GM19239 (cell line): ENCODE measurements around the gene PIK3CG.
"Not testable (repeated sequence)": the region's sequence is repeated elsewhere in the genome, so short reads cannot be mapped to it uniquely, and the experiment has no call there.

ENCODE experiments used
- DNase-seq: peaks from one replicate; pipeline ENCODE4 v3.0.0; 2011; ENCODE audit warnings: low spot score; ENCODE audit not compliant: insufficient read length
- FAIRE-seq: peaks from 2 replicates; lab custom pipeline; 2011; peaks lifted over from hg19 to GRCh38; lab: Jason Lieb, UNC

Gene PIK3CG

DNA sequence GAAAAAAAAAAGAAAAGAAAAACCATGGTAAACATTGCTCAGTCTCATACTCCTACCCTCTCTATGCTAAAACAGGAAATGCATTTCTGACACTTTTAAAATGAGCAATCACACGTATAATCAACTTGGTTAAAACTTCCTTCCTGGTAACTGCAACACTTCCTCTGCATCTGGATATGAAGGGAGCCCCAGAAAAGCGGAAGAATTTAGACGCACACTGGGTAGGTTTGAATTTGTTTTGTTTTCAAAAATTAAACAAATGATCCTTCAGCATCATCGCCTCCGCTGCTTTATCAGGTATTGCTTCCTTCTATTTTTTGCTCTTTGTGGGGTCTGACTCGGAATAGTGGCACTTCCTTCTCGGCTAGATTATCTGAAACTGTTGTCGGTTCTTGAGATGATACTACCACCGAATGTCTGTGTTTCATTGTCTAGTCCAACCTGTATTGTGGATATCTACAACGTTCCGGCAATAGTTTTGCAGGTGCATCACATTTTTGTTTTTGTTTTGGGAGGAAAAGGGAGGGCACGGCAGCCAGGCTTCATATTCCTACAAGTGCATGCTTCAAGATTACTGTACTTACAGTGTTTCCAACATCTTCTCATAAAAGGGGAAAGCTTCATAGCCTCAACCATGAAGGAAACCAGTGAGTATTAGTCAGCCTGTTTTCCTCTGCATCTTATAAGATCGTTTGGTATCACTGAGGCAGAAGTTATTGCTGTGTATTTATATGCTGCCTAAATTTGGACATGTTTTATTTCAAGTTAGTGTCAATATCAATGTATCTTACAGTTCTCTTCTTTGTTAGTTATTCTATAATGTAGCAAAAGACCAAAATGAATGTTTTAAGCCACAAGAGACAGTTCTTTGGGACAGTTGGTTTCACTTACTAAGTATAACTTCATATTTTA is at the start of gene PIK3CG:
TSS of gene PIK3CG (plus strand) at position 153 of the 912 bp plus-strand sequence. CDS start 2,280 bp downstream, outside the sequence.
- FAIRE-seq (peak; percentile 91), DNase-seq (peak; percentile 44)

DNA sequence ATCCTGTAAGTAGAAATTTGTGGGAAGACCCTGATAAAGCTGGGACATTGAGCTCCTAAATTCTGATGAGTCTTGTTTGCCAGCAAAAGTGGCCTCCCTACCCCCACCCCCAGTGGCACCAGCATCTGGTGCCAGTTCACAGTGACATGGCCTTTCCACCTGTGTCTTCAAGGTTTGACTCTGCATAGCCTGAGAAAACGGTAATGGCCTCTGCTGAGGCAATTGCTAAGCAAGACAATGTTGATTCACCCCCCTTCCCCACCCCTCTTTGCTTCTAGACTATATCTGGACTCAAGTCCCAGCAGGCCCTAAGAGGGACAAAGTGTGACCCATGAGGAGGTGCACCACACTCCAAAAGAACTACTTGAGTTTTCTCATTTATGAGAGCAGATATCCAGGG is 48.0 kb upstream of the PIK3CG start:
- no peak for DNase-seq
- FAIRE-seq = no peak

DNA sequence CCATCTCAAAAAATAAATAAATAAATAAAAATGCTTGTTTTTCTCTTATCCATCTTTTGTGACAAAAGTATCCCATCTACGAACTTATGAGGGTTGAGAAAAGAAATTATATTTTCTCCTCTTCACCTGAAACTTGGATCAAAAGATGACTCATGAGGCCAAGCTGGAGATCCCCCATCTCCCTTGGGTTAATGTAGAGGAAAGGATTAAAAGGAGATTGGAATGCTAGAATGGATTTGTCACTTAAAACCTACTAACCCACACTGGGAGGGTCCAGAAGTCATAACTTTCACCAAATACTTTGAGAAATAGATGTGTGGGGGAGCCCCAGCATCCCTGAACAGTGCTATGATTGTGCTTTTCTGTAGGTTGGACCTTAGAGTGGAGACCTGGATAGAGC is 46.3 kb upstream of the PIK3CG start:
- FAIRE-seq (no peak), DNase-seq (no peak)

DNA sequence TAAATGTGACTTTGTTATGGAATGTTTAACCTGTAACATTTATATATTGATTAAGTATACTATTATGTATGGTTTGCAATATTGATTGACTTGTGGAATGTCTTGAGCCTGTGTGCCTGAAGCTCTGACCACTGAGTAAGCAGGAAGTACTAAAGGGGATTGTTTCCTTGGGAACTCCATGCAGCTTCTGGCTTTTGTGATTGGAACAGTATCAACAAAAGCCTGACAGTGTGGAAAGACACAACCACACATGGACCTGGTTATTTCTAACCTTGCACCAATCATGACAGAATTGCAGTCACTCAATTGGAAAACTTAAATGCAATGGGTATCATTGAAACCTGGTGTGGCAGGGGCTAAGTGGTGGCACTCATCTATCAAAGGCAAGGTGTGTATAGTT is 45.5 kb upstream of the PIK3CG start:
- FAIRE-seq = no peak

DNA sequence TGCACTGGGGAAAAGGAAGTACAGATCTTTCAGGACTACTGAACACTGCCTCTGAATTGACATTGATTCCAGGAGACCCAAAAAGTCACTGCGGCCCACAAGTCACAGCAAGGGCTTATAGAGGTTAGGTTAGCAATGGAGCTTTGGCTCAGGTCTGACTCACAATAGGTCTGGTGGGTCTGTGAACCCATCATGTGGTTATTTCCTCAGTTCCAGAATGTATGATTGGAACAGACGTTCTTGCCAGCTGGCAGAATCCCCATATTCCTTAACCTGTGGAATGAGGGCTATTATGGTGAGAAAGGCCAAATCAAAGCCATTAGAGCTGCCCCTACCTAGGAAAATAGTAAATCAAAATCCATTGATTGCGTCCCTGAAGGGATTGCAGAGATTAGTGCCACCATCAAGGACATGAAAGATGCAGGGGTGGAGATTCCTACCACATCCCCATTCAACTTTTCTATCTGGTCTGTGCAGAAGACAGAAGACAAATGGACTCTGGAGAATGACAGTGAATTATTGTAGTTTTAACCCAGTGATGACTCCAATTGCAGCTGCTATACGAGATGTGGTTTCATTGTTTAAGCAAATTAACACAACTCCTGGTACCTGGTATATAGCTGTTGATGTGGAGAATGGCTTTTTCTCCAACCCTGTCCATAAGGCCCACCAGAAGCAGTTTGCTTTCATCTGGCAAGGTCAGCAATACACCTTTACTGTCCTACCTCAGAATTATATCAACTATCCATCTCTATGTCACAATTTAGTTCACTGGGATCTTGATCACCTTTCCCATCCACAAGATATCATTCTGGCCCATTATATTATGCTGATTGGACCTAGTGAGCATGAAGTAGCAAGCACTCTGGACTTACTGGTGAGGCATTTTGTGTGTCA is 44.5 kb upstream of the PIK3CG start:
- FAIRE-seq = no peak

More for the DNA sequence above, 45.5 kb upstream of the PIK3CG start:
- no peak for DNase-seq

DNA sequence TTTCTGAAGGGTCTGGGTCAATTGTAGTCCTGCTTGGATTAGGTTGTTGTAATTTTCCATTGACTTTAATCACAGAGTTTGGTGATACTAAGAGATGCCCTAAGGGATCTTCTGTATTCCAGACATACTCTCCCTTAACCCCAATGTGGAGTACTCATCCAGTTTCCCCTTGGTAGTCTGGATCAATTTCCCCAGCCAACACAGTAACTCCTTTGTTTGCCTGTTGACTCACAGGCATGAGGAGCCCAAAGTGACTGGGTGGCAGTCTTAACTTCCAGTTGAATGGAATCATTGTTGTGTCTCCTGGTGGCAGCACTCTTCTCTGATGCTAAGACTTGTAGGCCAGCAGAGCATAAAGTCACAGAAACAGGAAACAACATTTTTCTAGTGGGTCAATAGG is 41.5 kb upstream of the PIK3CG start:
- DNase-seq (no peak), FAIRE-seq (no peak)

More for the DNA sequence above, 44.5 kb upstream of the PIK3CG start:
- no peak for DNase-seq

DNA sequence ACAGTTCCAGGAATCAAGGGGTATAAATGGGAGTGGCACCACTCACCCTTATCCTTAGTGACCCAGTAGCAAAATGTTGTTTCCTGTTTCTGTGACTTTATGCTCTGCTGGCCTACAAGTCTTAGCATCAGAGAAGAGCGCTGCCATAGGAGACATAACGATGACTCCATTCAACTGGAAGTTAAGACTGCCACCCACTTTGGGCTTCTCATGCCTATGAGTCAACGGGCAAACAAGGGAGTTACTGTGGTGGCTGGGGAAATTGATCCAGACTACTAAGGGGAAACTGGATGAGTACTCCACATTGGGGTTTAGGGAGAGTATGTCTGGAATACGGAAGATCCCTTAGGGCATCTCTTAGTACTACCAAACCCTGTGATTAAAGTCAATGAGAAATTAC is 40.6 kb upstream of the PIK3CG start:
- DNase-seq (no peak), FAIRE-seq (no peak)

DNA sequence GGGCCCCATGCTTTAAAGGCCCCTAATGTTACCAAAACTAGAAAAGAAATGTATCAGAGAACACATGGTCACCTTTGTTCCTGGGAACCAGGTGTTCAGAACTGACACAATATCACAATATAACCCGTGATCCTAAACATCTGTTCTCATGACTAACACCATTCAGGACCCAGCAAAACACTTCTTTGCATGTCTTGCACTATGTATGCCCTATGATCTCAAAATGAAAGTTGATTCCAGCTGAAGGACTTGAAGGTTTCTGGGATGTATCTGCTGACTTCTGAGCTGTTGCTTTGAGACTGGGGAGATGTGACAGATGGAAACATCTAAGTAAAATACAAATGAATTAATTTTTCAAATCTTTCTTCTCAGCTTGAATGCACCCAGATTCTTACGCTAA is 37.5 kb upstream of the PIK3CG start:
- no peak for FAIRE-seq
- no peak for DNase-seq

DNA sequence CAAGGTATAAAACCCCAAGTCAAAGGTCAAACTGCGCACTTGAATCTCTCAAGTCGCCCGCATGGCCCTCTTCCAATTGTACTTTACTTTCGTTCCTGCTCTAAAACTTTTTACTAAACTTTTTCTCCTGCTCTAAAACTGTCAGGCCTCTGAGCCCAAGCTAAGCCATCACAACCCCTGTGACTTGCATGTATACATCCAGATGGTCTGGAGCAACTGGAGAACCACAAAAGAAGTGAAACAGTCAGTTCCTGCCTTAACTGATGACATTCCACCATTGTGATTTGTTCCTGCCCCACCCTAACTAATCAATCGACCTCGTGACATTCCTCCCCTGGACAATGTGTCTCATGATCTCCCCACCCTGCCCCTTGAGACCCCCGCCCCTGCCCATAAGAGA is 35.6 kb upstream of the PIK3CG start:
- no peak for FAIRE-seq
- no peak for DNase-seq

DNA sequence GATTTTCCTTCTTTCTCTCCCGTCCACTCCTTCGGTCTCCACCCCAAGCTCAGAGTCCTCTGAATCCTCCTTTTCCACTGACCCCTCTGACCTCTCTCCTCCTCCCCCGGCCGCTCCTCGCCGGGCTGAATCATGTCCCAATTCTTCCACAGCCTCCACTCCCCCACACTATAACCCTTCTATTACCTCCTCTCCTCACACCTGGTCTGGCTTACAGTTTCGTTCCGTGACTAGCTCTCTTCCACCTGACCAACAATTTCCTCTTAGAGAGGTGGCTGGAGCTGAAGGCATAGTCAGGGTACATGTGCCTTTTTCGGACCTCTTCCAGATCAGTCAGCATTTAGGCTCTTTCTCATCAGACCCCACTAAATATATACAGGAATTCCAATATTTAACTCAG is 34.2 kb upstream of the PIK3CG start:
- DNase-seq, FAIRE-seq: not testable (repeated sequence)

DNA sequence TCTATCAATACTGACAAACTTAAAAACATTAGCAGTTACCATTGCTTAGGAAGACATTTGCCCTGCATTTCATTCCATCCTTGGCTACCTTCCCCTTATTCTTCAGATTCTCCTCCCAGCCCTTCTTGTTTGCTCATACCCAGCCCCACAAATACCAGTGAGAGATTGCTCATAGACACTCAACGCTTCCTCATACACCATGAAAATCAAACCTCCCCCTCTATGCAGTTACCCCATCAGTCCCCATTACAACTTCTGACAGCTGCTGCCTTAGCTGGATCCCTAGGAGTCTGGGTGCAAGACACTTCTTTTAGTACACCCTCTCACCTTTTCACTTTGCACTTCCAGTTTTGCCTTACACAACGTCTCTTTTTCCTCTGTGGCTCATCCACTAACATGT is 28.3 kb upstream of the PIK3CG start:
- FAIRE-seq (no peak), DNase-seq (no peak)

DNA sequence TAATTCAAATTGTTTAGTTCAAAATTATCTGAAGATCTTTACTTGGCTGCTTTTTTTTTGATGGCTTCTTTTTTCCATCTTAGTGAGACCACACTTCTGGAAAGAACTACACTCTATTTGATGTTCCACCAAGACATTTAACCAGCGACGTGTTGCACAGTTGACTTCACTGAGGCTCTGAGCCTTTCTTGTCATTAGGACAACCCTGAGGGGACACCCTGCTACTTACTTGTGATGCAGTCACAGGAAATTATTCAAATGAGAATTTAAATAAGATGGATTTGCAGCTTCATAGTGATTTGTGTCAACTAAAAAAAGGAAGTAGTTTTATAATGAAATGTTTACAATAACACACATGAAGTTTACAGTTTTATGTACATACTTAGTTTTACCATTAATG is 25.6 kb upstream of the PIK3CG start:
- DNase-seq (no peak), FAIRE-seq (no peak)

DNA sequence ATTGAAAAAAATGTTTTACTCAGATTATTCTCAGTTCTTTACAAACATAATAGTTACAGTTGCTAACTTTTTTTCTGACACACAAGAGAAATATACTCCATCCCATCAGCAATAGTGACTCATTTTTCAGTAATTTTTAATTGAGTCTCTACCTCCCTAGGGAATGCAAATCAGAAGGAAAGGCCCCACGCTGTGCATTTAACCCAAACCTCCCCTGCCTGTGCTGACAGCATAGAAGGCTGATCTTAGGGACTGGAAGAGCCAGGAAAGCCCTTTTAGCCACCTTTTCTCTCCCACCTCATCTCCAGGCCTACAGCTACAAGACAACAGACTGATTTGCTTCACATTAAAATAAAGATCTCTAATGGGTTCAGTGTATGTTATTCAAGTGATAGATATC is 24.7 kb upstream of the PIK3CG start:
- no peak for DNase-seq
- FAIRE-seq = no peak

DNA sequence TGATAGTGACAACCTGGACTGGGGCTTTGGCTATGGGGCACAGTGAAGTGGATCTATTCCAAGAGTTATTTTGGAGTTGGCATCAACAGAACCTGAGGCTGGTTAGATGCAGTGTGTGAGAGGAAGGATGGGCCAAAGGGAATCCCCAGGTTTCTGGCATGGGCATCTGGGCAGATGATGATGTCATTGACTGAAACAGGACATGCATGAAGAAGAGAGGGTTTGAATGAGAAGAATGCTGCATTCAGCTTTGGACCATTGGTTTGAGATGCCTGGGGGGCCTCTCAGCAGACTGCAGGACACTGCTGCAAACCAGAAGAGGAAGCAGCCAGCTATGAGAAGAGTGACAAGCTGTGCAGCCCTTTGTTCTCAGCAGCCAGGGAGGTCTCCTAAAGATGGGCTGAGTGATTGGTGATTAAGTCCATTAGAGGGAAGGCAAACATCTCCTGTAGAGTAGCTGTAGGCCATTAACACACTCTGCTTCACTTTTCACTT is 23.1 kb upstream of the PIK3CG start:
- DNase-seq = no peak
- no peak for FAIRE-seq

DNA sequence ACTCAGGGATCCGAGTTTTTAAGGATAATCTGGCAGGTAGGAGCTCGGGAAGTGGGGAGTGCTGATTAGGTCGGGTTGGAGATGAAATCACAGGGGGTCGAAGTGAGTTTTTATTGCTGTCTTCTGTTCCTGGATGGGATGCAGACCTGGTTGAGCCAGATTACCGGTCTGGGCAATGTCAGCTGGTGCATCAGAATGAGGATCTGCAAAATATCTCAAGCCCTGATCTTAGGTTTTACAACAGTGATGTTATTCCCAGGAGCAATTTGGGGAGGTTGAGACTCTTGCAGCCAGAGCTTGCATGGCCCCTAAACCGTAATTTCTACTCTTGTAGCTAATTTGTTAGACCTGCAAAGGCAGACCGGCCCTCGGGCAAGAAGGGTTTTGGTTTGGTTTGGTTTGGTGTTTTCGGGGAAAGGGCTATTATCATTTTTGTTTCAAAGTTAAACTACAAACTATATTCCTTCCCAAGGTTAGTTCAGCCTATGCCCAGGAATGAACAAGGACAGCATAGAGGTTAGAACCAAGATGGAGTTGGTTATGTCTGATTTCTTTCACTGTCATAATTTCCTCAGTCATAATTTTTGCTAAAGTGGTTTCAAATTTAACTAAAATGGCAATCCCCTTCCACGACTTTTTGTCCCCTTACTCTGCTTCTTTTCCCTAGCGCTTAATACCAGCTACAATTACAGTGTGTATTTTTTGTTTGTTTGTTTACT is 20.6 kb upstream of the PIK3CG start:
- no peak for FAIRE-seq

DNA sequence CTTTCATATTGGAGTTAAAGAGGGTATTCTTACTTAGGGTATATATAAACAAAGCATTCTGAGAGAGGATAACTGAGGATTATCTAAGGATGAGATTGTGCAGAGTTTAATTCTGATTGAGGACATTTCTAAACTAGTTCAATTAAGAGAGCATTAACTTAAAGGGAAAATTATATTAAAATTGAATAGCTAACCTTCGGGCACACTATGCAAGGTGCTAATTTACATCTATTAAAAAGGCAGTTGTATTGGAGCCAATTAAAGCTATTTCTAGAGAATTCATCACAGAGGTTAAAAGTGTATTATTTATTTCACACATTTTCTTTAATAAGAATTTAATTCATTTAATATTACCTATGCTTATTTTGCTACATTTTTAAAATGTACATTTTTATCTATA is 17.0 kb upstream of the PIK3CG start:
- FAIRE-seq (no peak), DNase-seq (no peak)

More for the DNA sequence above, 20.6 kb upstream of the PIK3CG start:
- no peak for DNase-seq

DNA sequence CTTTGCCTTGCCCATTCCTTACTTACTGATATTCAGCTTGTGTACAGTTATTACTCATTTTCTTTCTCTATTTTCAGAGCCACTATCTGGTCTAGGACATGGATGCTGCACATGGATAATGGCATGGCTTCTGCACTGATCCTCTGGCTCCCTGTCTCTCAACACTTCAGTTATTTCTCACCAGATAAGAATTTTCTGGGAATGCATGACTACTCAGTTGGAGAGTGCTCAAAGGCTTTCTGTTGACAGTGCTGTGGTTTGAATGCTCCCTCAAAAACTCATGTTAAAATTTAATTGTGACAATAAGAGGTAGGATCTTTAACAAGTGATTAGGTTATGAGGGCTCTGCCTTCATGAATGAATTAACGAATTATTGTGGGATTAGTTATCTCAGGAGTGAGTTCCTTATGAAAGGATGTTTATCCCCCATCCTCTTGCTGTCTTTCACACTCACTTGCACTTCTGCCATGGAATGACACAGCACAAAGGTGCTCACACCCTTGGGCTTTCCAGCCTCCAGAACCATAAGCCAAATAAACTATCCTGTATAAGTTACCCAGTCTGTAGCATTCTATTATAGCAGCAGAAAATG is 16.1 kb upstream of the PIK3CG start:
- FAIRE-seq (no peak), DNase-seq (no peak)

DNA sequence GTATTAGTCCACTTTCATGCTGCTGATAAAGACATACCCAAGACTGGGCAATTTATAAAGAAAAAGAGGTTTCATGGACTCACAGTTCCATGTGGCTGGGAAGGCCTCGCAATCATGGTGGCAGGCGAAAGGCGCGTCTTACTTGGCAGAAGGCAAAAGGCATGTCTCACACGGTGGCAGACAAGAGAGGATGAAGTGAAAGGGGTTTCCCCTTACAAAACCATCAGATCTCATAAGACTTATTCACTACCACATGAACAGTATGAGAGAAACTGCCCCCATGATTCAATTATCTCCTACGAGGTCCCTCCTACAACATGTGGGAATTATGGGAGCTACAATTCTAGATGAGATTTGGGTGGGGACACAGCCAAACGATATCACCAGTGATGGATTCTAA is 13.4 kb upstream of the PIK3CG start:
- not testable (repeated sequence) for DNase-seq, FAIRE-seq

DNA sequence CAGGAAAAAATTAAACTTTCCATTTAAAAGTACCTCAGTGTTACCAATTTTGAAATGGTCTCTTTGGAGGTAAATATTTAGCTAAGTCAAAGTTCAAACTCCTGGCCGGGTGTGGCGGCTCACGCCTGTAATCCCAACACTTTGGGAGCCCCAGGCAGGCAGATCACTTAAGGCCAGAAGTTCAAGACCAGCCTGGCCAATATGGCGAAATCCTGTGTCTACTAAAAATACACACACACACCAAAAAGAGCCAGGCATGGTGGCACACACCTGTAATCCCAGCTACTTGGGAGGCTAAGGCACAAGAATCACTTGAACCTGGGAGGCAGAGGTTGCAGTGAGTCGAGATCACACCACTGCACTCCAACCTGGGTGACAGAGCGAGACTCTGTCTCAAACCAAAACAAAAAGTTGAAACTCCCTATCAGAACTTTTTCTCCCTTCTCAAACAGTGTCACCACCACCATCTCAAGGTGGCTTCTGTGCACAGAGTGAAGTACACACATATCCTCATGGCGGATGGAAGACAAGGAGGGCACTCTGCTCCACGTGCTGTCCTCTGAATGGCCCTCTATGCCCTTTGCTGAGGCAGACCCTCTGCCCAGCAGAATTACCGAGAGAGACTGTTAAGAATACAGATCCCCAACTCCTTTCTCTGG is 11.7 kb upstream of the PIK3CG start:
- FAIRE-seq (no peak), DNase-seq (no peak)
